ENCODE measurements around the gene FAM227A. TPM values are rescaled to one million over a fixed set of nuclear protein-coding genes. Genes with fewer than 3 reads are reported as not detected.

Gene FAM227A
- 0.38 to 0.68 TPM (median 0.60 TPM) in 5 replicates for total RNA-seq (2022; extraction: Qiagen RNA extraction)

GRCh38 chr22:38656256-38657044 lies at the start of gene FAM227A, which contains the start of gene CBY1:
Gene FAM227A, minus strand, starts transcription at chr22:38656392. Its CDS starts 6,224 bp downstream, at chr22:38650168.
Gene CBY1, plus strand, starts transcription at chr22:38656638. Its CDS starts 11,417 bp downstream, at chr22:38668055.

GRCh38 chr22:38705235-38706100 lies 49.3 kb upstream of the FAM227A start, which contains the start of gene GTPBP1:
Gene GTPBP1, plus strand, starts transcription at chr22:38705944. Its CDS starts 12 bp downstream, at chr22:38705956.

GRCh38 chr22:38700789-38701628 lies 44.8 kb upstream of the FAM227A start, which contains the start of gene JOSD1:
Gene JOSD1, minus strand, starts transcription at chr22:38700943. Its CDS starts 956 bp downstream, at chr22:38699987.

GRCh38 chr22:38681582-38682335 lies 25.6 kb upstream of the FAM227A start, which contains the start of gene TOMM22:
Gene TOMM22, plus strand, starts transcription at chr22:38681957. Its CDS starts 22 bp downstream, at chr22:38681979.

GRCh38 chr22:38569972-38570778 lies 86.0 kb downstream of the FAM227A start, which contains the start of gene DMC1:
Gene DMC1, minus strand, starts transcription at chr22:38570183. Its CDS starts 1,927 bp downstream, at chr22:38568256.

Other genes with a start within 250 kb of the FAM227A start
- 0.82 to 1.1 TPM (median 0.94 TPM) in 5 replicates for gene KCNJ4, start 201.2 kb downstream of the FAM227A start, total RNA-seq (2022; extraction: Qiagen RNA extraction)
- 17.7 to 22.4 TPM (median 19.1 TPM) in 5 replicates for gene KDELR3, start 188.3 kb downstream of the FAM227A start, total RNA-seq (2022; extraction: Qiagen RNA extraction)
- gene DDX17, start 150.1 kb downstream of the FAM227A start, total RNA-seq (2022; extraction: Qiagen RNA extraction): 82.4 to 101 TPM (median 87.0 TPM) in 5 replicates
- 3.4 to 6.3 TPM (median 4.7 TPM) in 5 replicates for gene DMC1, start 86.2 kb downstream of the FAM227A start, total RNA-seq (2022; extraction: Qiagen RNA extraction)
- gene CBY1, start 246 bp upstream of the FAM227A start, total RNA-seq (2022; extraction: Qiagen RNA extraction): 14.8 to 17.1 TPM (median 15.5 TPM) in 5 replicates
- 57.5 to 72.6 TPM (median 68.1 TPM) in 5 replicates for gene TOMM22, start 25.6 kb upstream of the FAM227A start, total RNA-seq (2022; extraction: Qiagen RNA extraction)
- 27.8 to 32.0 TPM (median 29.0 TPM) in 5 replicates for gene JOSD1, start 44.6 kb upstream of the FAM227A start, total RNA-seq (2022; extraction: Qiagen RNA extraction)
- gene GTPBP1, start 49.6 kb upstream of the FAM227A start, total RNA-seq (2022; extraction: Qiagen RNA extraction): 7.5 to 9.9 TPM (median 8.1 TPM) in 5 replicates
- gene SUN2, start 99.6 kb upstream of the FAM227A start, total RNA-seq (2022; extraction: Qiagen RNA extraction): 29.7 to 43.0 TPM (median 39.7 TPM) in 5 replicates
- gene DNAL4, start 137.8 kb upstream of the FAM227A start, total RNA-seq (2022; extraction: Qiagen RNA extraction): 7.4 to 11.1 TPM (median 10.8 TPM) in 5 replicates
- 7.9 to 10.1 TPM (median 8.9 TPM) in 5 replicates for gene NPTXR, start 187.6 kb upstream of the FAM227A start, total RNA-seq (2022; extraction: Qiagen RNA extraction)
- 24.8 to 27.3 TPM (median 27.1 TPM) in 5 replicates for gene CBX6, start 215.8 kb upstream of the FAM227A start, total RNA-seq (2022; extraction: Qiagen RNA extraction)

All from A549 treated with AZD2906 at 1 μM for 4 hours (cell line).